Activated CD8-positive, alpha-beta T cell treated with anti-CD3 and anti-CD28 coated beads for 36 hours (primary cell): ENCODE measurements around the gene ZNRF3. TPM values are rescaled to one million over a fixed set of nuclear protein-coding genes. Genes with fewer than 3 reads are reported as not detected.

Experiments used
- ATAC-seq: fragments of 200-7000 bp; cut with Tn5 transposase; one replicate; pipeline ENCODE4 v1.10.0; 2021; ENCODE audit warnings: mild to moderate bottlenecking, moderate library complexity
- CTCF ChIA-PET: fragments of 350-600 bp; sonication (Branson Sonifier 250); formaldehyde crosslinking; loops from one replicate; lab custom pipeline; 2021; ENCODE audit warnings: antibody characterized with exemption; lab: Charles Lee
- POLR2A ChIA-PET: fragments of 350-600 bp; sonication (Branson Sonifier 250); formaldehyde crosslinking; loops from one replicate; lab custom pipeline; 2021; ENCODE audit warnings: antibody characterized with exemption; lab: Charles Lee
- DNase-seq: peaks from one replicate; pipeline ENCODE4 v3.0.0-alpha.2; 2020
- H3K27ac Mint-ChIP-seq: one replicate; pipeline ENCODE4 v1.8.0; 2021; ENCODE audit warnings: mild to moderate bottlenecking, mixed read lengths
- H3K27me3 Mint-ChIP-seq: one replicate; pipeline ENCODE4 v1.8.0; 2021; ENCODE audit warnings: mixed read lengths
- H3K36me3 Mint-ChIP-seq: one replicate; pipeline ENCODE4 v1.8.0; 2021; ENCODE audit warnings: low read depth, mixed read lengths
- H3K4me1 Mint-ChIP-seq: one replicate; pipeline ENCODE4 v1.8.0; 2021; ENCODE audit warnings: low read depth, mixed read lengths
- H3K4me3 Mint-ChIP-seq: one replicate; pipeline ENCODE4 v1.8.0; 2021; ENCODE audit warnings: mild to moderate bottlenecking, moderate library complexity, mixed read lengths
- H3K9me3 Mint-ChIP-seq: one replicate; pipeline ENCODE4 v1.8.0; 2021; ENCODE audit warnings: mixed read lengths
- CTCF ChIP-seq: fragments of 200-600 bp; IDR thresholded peaks from one replicate; pipeline ENCODE4 v1.8.0; 2022; ENCODE audit warnings: antibody characterized with exemption, mild to moderate bottlenecking
- intact Hi-C: fragments of 100-400 bp; cut with micrococcal nuclease; formaldehyde crosslinking; loops from one replicate; pipeline ENCODE4 v1.10.0; 2022
- total RNA-seq, 2 experiments: library from RNA; stranded (reverse); gene quantifications; one replicate each; pipeline ENCODE4 v1.2.3, GENCODE V29; 2021

ZNRF3 gene
- total RNA-seq, 2 experiments from 2014 or later = 2.0 to 2.5 TPM

- intact Hi-C loops = no loop called here
- ChIA-PET POLR2A (no interaction called here), CTCF (no interaction called here)
- Mint-ChIP-seq H3K4me1 (peaks cover 12% of the 10 kb centered on the region), H3K27me3 (peaks cover 69% of the 10 kb centered on the region), H3K9me3 (peaks cover 12% of the 10 kb centered on the region), H3K36me3 (peaks cover 4% of the 10 kb centered on the region), H3K27ac (no peak overlapping the region), H3K4me3 (no peak overlapping the region)
- DNase-seq (no peak), ATAC-seq (no peak)
- no peak for TF ChIP-seq CTCF
Measured at GRCh38 chr22:28951530-28951929, 68.2 kb downstream of the ZNRF3 start.

GRCh38 chr22:28951969-28952521, 68.7 kb downstream of the ZNRF3 start:
- POLR2A ChIA-PET = interaction anchor here (0.5 kb wide), 1 partner anchor 128 kb away, joined by 3 read pairs; no protein-coding TSS in a partner anchor
- H3K27ac Mint-ChIP-seq = no peak overlapping the region
- H3K36me3 Mint-ChIP-seq = peaks cover 2% of the 10 kb centered on the region
- no peak overlapping the region for H3K4me3 Mint-ChIP-seq
- TF ChIP-seq CTCF = no peak
- peaks cover 18% of the 10 kb centered on the region for H3K4me1 Mint-ChIP-seq
- peaks cover 7% of the 10 kb centered on the region for H3K9me3 Mint-ChIP-seq
- intact Hi-C loops = no loop called here
- DNase-seq (no peak), ATAC-seq (no peak)
- CTCF ChIA-PET = no interaction called here
- H3K27me3 Mint-ChIP-seq = peaks cover 70% of the 10 kb centered on the region

- Mint-ChIP-seq H3K4me1 (peaks cover 19% of the 10 kb centered on the region), H3K9me3 (peaks cover 2% of the 10 kb centered on the region), H3K27ac (no peak overlapping the region), H3K27me3 (peaks cover 72% of the 10 kb centered on the region), H3K4me3 (no peak overlapping the region), H3K36me3 (no peaks in the 10 kb centered on the region)
- CTCF ChIA-PET = no interaction called here
- no peak for ATAC-seq
- intact Hi-C loops = no loop called here
- no peak for TF ChIP-seq CTCF
- no peak for DNase-seq
- POLR2A ChIA-PET = no interaction called here
Measured at GRCh38 chr22:28952857-28953256, 69.5 kb downstream of the ZNRF3 start.

GRCh38 chr22:28953403-28953802, 70.0 kb downstream of the ZNRF3 start:
- no peak for TF ChIP-seq CTCF
- ChIA-PET CTCF (no interaction called here), POLR2A (no interaction called here)
- intact Hi-C loops = no loop called here
- Mint-ChIP-seq H3K27ac (no peak overlapping the region), H3K4me3 (no peak overlapping the region), H3K4me1 (peaks cover 19% of the 10 kb centered on the region), H3K9me3 (peaks cover 1% of the 10 kb centered on the region), H3K36me3 (no peaks in the 10 kb centered on the region), H3K27me3 (peaks cover 76% of the 10 kb centered on the region)
- ATAC-seq (no peak), DNase-seq (no peak)

GRCh38 chr22:28953976-28954880, 70.9 kb downstream of the ZNRF3 start:
- CTCF ChIA-PET = no interaction called here

More at GRCh38 chr22:28953976-28954880, 70.9 kb downstream of the ZNRF3 start:
- no peak for ATAC-seq
- H3K27me3 Mint-ChIP-seq = peaks cover 83% of the 10 kb centered on the region
- H3K4me3 Mint-ChIP-seq = no peak overlapping the region
- intact Hi-C loops = no loop called here
- TF ChIP-seq CTCF = no peak
- H3K27ac Mint-ChIP-seq = no peak overlapping the region
- POLR2A ChIA-PET = no interaction called here
- peaks cover 19% of the 10 kb centered on the region for H3K4me1 Mint-ChIP-seq
- peaks cover 1% of the 10 kb centered on the region for H3K36me3 Mint-ChIP-seq
- no peak for DNase-seq
- no peaks in the 10 kb centered on the region for H3K9me3 Mint-ChIP-seq
